Hepatocyte (in vitro differentiated cells): ENCODE measurements around the gene GFER. TPM values are rescaled to one million over a fixed set of nuclear protein-coding genes. Genes with fewer than 3 reads are reported as not detected.

Source experiments
- DNase-seq: peaks from one replicate; pipeline ENCODE4 v3.0.0-alpha.2; 2016; ENCODE audit warnings: low spot score
- H2AFZ ChIP-seq: fragments of 200-600 bp; sonication (generic); 2 replicates; pipeline ENCODE4 v1.6.0; 2016; ENCODE audit warnings: antibody characterized with exemption, mild to moderate bottlenecking
- H3K27ac ChIP-seq: fragments of 200-600 bp; sonication (generic); 2 replicates; pipeline ENCODE4 v1.5.1; 2016; ENCODE audit warnings: mild to moderate bottlenecking
- H3K27me3 ChIP-seq: fragments of 200-600 bp; sonication (generic); 2 replicates; pipeline ENCODE4 v1.6.1; 2016
- H3K36me3 ChIP-seq: fragments of 200-600 bp; sonication (generic); replicated peaks from 2 replicates; pipeline ENCODE4 v1.5.1; 2016; ENCODE audit warnings: low read depth; ENCODE audit not compliant: insufficient read depth
- H3K4me1 ChIP-seq: fragments of 200-600 bp; sonication (generic); 2 replicates; pipeline ENCODE4 v1.5.1; 2016; ENCODE audit warnings: mild to moderate bottlenecking, moderate library complexity; ENCODE audit not compliant: insufficient read depth
- H3K4me2 ChIP-seq: fragments of 200-600 bp; sonication (generic); 2 replicates; pipeline ENCODE4 v1.6.0; 2016
- H3K4me3 ChIP-seq: fragments of 200-600 bp; sonication (generic); 2 replicates; pipeline ENCODE4 v1.5.1; 2016; ENCODE audit warnings: mild to moderate bottlenecking
- H3K79me2 ChIP-seq: fragments of 200-600 bp; sonication (generic); 2 replicates; pipeline ENCODE4 v1.6.0; 2017; ENCODE audit warnings: mild to moderate bottlenecking
- H3K9me2 ChIP-seq: fragments of 200-600 bp; sonication (generic); replicated peaks from 2 replicates; pipeline ENCODE4 v1.6.0; 2017; ENCODE audit warnings: mild to moderate bottlenecking; ENCODE audit not compliant: insufficient read depth
- H3K9me3 ChIP-seq: fragments of 200-600 bp; sonication (generic); 2 replicates; pipeline ENCODE4 v1.5.1; 2016; ENCODE audit warnings: low read depth, mild to moderate bottlenecking
- H4K20me1 ChIP-seq: fragments of 200-600 bp; sonication (generic); 2 replicates; pipeline ENCODE4 v1.6.0; 2016; ENCODE audit warnings: mild to moderate bottlenecking; ENCODE audit not compliant: insufficient read depth, poor library complexity, severe bottlenecking
- CTCF ChIP-seq: fragments of 200-600 bp; sonication (generic); IDR thresholded peaks from 2 replicates; pipeline ENCODE4 v1.5.1; 2016; ENCODE audit warnings: antibody characterized with exemption, mild to moderate bottlenecking; ENCODE audit not compliant: poor library complexity
- EZH2 ChIP-seq: fragments of 200-600 bp; sonication (generic); IDR thresholded peaks from 2 replicates; pipeline ENCODE4 v1.6.1; 2016; ENCODE audit warnings: antibody characterized with exemption, mild to moderate bottlenecking, borderline replicate concordance
- EZH2phosphoT487 ChIP-seq: fragments of 200-600 bp; sonication (generic); IDR thresholded peaks from one replicate; pipeline ENCODE4 v1.6.1; 2018; ENCODE audit warnings: antibody characterized with exemption, mild to moderate bottlenecking, low read depth, moderate library complexity; ENCODE audit not compliant: unreplicated experiment, severe bottlenecking
- WGBS: methylation state at CpG from one replicate; pipeline ENCODE4 v1.1.6; 2016; ENCODE audit warnings: low lambda C conversion rate; ENCODE audit errors: missing lambda C conversion rate; 5-methylcytosine and 5-hydroxymethylcytosine counted together
- polyA plus RNA-seq: library from polyadenylated mRNA; unstranded; fragments of >200 nt; fragmentation: Nextera tagmentation; extraction: Ambion mirVana; gene quantifications from 2 replicates; pipeline ENCODE4 v1.2.1, GENCODE V29; 2016
- total RNA-seq: library from RNA; depleted of rRNA; stranded (reverse); fragments of >200 nt; gene quantifications from 2 replicates; pipeline ENCODE4 v1.2.3, GENCODE V29; 2014

The GFER gene
- total and polyA plus RNA-seq, 2 experiments from 2014 or later = 34.9 to 44.0 TPM

GRCh38 chr16:1945559-1946391, 38.2 kb upstream of the GFER start:
- WGBS = 91% methylated on average over 19 of the region's 19 CpGs
- no peaks in the 10 kb centered on the region for H3K36me3 ChIP-seq

GRCh38 chr16:1946495-1947368, 37.3 kb upstream of the GFER start:
- H2AFZ ChIP-seq = no peak overlapping the region
- H3K4me1 ChIP-seq = peaks cover 8% of the 10 kb centered on the region
- H3K79me2 ChIP-seq = peaks cover 10% of the 10 kb centered on the region
- TF ChIP-seq EZH2 = no peak
- TF ChIP-seq CTCF = no peak
- no peak for TF ChIP-seq EZH2phosphoT487
- H3K4me3 ChIP-seq = no peak overlapping the region
- DNase-seq = no peak
- no peaks in the 10 kb centered on the region for H3K9me2 ChIP-seq
- H3K36me3 ChIP-seq = no peaks in the 10 kb centered on the region
- no peak overlapping the region for H3K27ac ChIP-seq
- H3K4me2 ChIP-seq = no peak overlapping the region
- WGBS = 93% methylated on average over 38 of the region's 38 CpGs
- H4K20me1 ChIP-seq = no peaks in the 10 kb centered on the region
- no peaks in the 10 kb centered on the region for H3K27me3 ChIP-seq
- no peaks in the 10 kb centered on the region for H3K9me3 ChIP-seq

More at GRCh38 chr16:1945559-1946391, 38.2 kb upstream of the GFER start:
- no peak for DNase-seq
- H3K9me2 ChIP-seq = no peaks in the 10 kb centered on the region
- no peaks in the 10 kb centered on the region for H3K9me3 ChIP-seq
- no peaks in the 10 kb centered on the region for H3K27me3 ChIP-seq
- no peaks in the 10 kb centered on the region for H4K20me1 ChIP-seq
- no peak overlapping the region for H3K27ac ChIP-seq
- H3K4me2 ChIP-seq = no peak overlapping the region
- TF ChIP-seq EZH2 (no peak), EZH2phosphoT487 (no peak), CTCF (no peak)
- no peak overlapping the region for H3K4me3 ChIP-seq
- no peak overlapping the region for H2AFZ ChIP-seq
- peaks cover 16% of the 10 kb centered on the region for H3K4me1 ChIP-seq
- H3K79me2 ChIP-seq = peaks cover 10% of the 10 kb centered on the region

GRCh38 chr16:1947369-1947670, 36.7 kb upstream of the GFER start:
- Histone ChIP-seq H3K4me2 (no peak overlapping the region), H3K79me2 (peaks cover 6% of the 10 kb centered on the region), H3K4me1 (peaks cover 2% of the 10 kb centered on the region), H3K27me3 (no peaks in the 10 kb centered on the region), H4K20me1 (no peaks in the 10 kb centered on the region), H3K36me3 (no peaks in the 10 kb centered on the region), H2AFZ (no peak overlapping the region), H3K27ac (no peak overlapping the region), H3K4me3 (no peak overlapping the region), H3K9me2 (no peaks in the 10 kb centered on the region), H3K9me3 (no peaks in the 10 kb centered on the region)
- DNase-seq = no peak
- TF ChIP-seq EZH2 = no peak
- no peak for TF ChIP-seq CTCF
- TF ChIP-seq EZH2phosphoT487 = no peak
- WGBS = 90% methylated on average over 9 of the region's 9 CpGs
